Breast epithelium (tissue), 4 donors: ENCODE results near the gene SLC1A3. TPM values are rescaled to one million over a fixed set of nuclear protein-coding genes. Genes with fewer than 3 reads are reported as not detected.

Experiments used
- DNase-seq, 2 donors: peaks; one replicate each; pipeline ENCODE4 v3.0.0-alpha.2; 2019; ENCODE audit warnings: low spot score in 2 of 2
- H3K27ac ChIP-seq, 2 donors: fragments of 200-600 bp; sonication (generic) in 1 of 2; one replicate each; pipeline ENCODE4 v1.5.1; 2016 to 2019; ENCODE audit warnings: mild to moderate bottlenecking in 1 of 2
- H3K27me3 ChIP-seq, 2 donors: fragments of 200-600 bp; sonication (generic) in 1 of 2; one replicate each; pipeline versions ENCODE4 v1.5.1 to v1.6.0; 2017 to 2019; ENCODE audit warnings: control low read depth in 1 of 2, mild to moderate bottlenecking in 1 of 2
- H3K36me3 ChIP-seq: fragments of 200-600 bp; one replicate; pipeline ENCODE4 v1.5.1; 2019
- H3K4me1 ChIP-seq, 2 donors: fragments of 200-600 bp; sonication (generic); one replicate each; pipeline ENCODE4 v1.5.1; 2016 to 2019; ENCODE audit warnings: control low read depth in 1 of 2
- H3K4me3 ChIP-seq, 3 donors: fragments of 200-600 bp; sonication (generic); 1 replicate in 2 of 3; 2 replicates in 1 of 3; pipeline ENCODE4 v1.5.1; 2016 to 2019; ENCODE audit warnings: mild to moderate bottlenecking in 3 of 3, moderate library complexity in 2 of 3
- H3K9me3 ChIP-seq, 2 donors: fragments of 200-600 bp; sonication (generic) in 1 of 2; one replicate each; pipeline ENCODE4 v1.5.1; 2016 to 2019; ENCODE audit warnings: control low read depth in 1 of 2
- CTCF ChIP-seq, 3 donors: fragments of 450-650 bp; IDR thresholded peaks; one replicate each; pipeline ENCODE4 v1.5.1; 2016 to 2017; ENCODE audit warnings: antibody characterized with exemption in 3 of 3, mild to moderate bottlenecking in 3 of 3, moderate library complexity in 3 of 3
- POLR2A ChIP-seq: fragments of 450-650 bp; IDR thresholded peaks from one replicate; pipeline ENCODE4 v1.6.1; 2016; ENCODE audit warnings: antibody characterized with exemption, mild to moderate bottlenecking, moderate library complexity
- POLR2AphosphoS5 ChIP-seq, 3 donors: sonication (generic); formaldehyde crosslinking; IDR thresholded peaks; one replicate each; pipeline ENCODE4 v1.6.1; 2017; ENCODE audit warnings: antibody characterized with exemption in 3 of 3
- intact Hi-C: fragments of 100-400 bp; cut with DNase I; formaldehyde crosslinking; loops from one replicate; pipeline ENCODE4 v1.15.1; 2023; ENCODE audit warnings: low total_unique reads
- total RNA-seq, 3 donors: library from RNA; depleted of rRNA; stranded (reverse); fragments of >200 nt; gene quantifications; one replicate each; pipeline ENCODE4 v1.1.0, GENCODE V29; 2016

The SLC1A3 gene
- total RNA-seq, 3 donors from 2014 or later: 29.8 to 122 (median 87.5) TPM

GRCh38 chr5:36666986-36667385 lies 60.6 kb downstream of the SLC1A3 start:
- no peaks in the 10 kb centered on the region for H3K9me3 ChIP-seq
- no peaks in the 10 kb centered on the region for H3K27me3 ChIP-seq
- H3K36me3 ChIP-seq: no peaks in the 10 kb centered on the region
- intact Hi-C loops: no loop called here
- no peak for TF ChIP-seq POLR2A
- TF ChIP-seq CTCF (IDR thresholded peaks at IDR 0.05): no peak
- no peak for TF ChIP-seq POLR2AphosphoS5 (IDR thresholded peaks at IDR 0.05)
- H3K27ac ChIP-seq: no peak overlapping the region
- no peak overlapping the region for H3K4me3 ChIP-seq
- no peak for DNase-seq
- H3K4me1 ChIP-seq: peaks cover 0 to 4% of the 10 kb centered on the region in 2 donors

GRCh38 chr5:36667824-36668223 lies 61.4 kb downstream of the SLC1A3 start:
- H3K36me3 ChIP-seq: no peaks in the 10 kb centered on the region
- no peaks in the 10 kb centered on the region for H3K27me3 ChIP-seq
- intact Hi-C loops: no loop called here
- no peaks in the 10 kb centered on the region for H3K9me3 ChIP-seq
- no peak for TF ChIP-seq CTCF (IDR thresholded peaks at IDR 0.05)
- TF ChIP-seq POLR2AphosphoS5 (IDR thresholded peaks at IDR 0.05): no peak
- no peak for TF ChIP-seq POLR2A
- no peak overlapping the region for H3K4me3 ChIP-seq
- no peak for DNase-seq
- H3K4me1 ChIP-seq: peaks cover 0 to 4% of the 10 kb centered on the region in 2 donors
- H3K27ac ChIP-seq: no peak overlapping the region

- Histone ChIP-seq H3K9me3 (no peaks in the 10 kb centered on the region), H3K36me3 (no peaks in the 10 kb centered on the region), H3K27me3 (no peaks in the 10 kb centered on the region), H3K4me3 (no peak overlapping the region), H3K27ac (no peak overlapping the region), H3K4me1 (peaks cover 0 to 4% of the 10 kb centered on the region in 2 donors)
- intact Hi-C loops: no loop called here
- TF ChIP-seq CTCF (IDR thresholded peaks at IDR 0.05) (no peak), POLR2AphosphoS5 (IDR thresholded peaks at IDR 0.05) (no peak), POLR2A (no peak)
- no peak for DNase-seq
Observed at GRCh38 chr5:36669015-36669651, 62.7 kb downstream of the SLC1A3 start.

GRCh38 chr5:36670548-36670947 lies 64.1 kb downstream of the SLC1A3 start:
- intact Hi-C loops: no loop called here
- Histone ChIP-seq H3K9me3 (no peaks in the 10 kb centered on the region), H3K27me3 (no peaks in the 10 kb centered on the region), H3K4me3 (no peak overlapping the region), H3K27ac (no peak overlapping the region), H3K4me1 (no peaks in the 10 kb centered on the region), H3K36me3 (no peaks in the 10 kb centered on the region)
- DNase-seq: no peak
- TF ChIP-seq POLR2A (no peak), CTCF (IDR thresholded peaks at IDR 0.05) (no peak), POLR2AphosphoS5 (IDR thresholded peaks at IDR 0.05) (no peak)

GRCh38 chr5:36675282-36675681 lies 68.9 kb downstream of the SLC1A3 start:
- no peaks in the 10 kb centered on the region for H3K36me3 ChIP-seq
- H3K4me3 ChIP-seq: no peak overlapping the region
- intact Hi-C loops: no loop called here
- no peaks in the 10 kb centered on the region for H3K4me1 ChIP-seq
- H3K27me3 ChIP-seq: no peaks in the 10 kb centered on the region
- TF ChIP-seq POLR2AphosphoS5 (IDR thresholded peaks at IDR 0.05): no peak
- TF ChIP-seq CTCF (IDR thresholded peaks at IDR 0.05): no peak
- no peak for DNase-seq
- H3K27ac ChIP-seq: no peak overlapping the region
- H3K9me3 ChIP-seq: no peaks in the 10 kb centered on the region
